ENCODE measurements around the gene LRRC25.
"Not testable (repeated sequence)": the region's sequence is repeated elsewhere in the genome, so short reads cannot be mapped to it uniquely, and the experiment has no call there.

DNA sequence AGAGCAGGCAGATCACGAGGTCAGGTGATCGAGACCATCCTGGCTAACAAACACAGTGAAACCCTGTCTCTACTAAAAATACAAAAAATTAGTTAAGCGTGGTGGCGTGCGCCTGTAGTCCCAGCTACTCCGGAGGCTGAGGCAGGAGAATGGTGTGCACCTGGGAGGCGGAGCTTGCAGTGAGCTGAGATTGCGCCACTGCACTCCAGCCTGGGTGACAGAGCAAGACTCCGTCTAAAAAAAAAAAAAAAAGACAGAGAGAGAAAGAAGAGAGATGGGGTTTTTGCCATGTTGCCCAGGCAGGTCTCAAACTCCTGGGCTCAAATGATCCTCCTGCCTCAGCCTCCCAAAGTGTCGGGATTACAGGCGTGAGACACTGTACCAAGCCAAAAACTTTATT lies 8.3 kb upstream of the LRRC25 start:
- not testable (repeated sequence) for TF ChIP-seq RCOR1 (IDR thresholded peaks at IDR 0.05; ENCODE audit: insufficient replicate concordance, low read length); USF2 (IDR thresholded peaks at IDR 0.05; ENCODE audit: low read depth, low read length); POLR2A (IDR thresholded peaks at IDR 0.05; ENCODE audit: low read depth, low read length); CTCF (conservative IDR thresholded peaks at IDR 0.05; ENCODE audit: low read depth, low read length); MAZ (IDR thresholded peaks at IDR 0.05; ENCODE audit: borderline replicate concordance, low read depth, low read length); RAD21 (IDR thresholded peaks at IDR 0.05; ENCODE audit: low read length); FOS (IDR thresholded peaks at IDR 0.05; ENCODE audit: low read depth, low read length)
